ENCODE data around the gene GPR158.

DNA sequence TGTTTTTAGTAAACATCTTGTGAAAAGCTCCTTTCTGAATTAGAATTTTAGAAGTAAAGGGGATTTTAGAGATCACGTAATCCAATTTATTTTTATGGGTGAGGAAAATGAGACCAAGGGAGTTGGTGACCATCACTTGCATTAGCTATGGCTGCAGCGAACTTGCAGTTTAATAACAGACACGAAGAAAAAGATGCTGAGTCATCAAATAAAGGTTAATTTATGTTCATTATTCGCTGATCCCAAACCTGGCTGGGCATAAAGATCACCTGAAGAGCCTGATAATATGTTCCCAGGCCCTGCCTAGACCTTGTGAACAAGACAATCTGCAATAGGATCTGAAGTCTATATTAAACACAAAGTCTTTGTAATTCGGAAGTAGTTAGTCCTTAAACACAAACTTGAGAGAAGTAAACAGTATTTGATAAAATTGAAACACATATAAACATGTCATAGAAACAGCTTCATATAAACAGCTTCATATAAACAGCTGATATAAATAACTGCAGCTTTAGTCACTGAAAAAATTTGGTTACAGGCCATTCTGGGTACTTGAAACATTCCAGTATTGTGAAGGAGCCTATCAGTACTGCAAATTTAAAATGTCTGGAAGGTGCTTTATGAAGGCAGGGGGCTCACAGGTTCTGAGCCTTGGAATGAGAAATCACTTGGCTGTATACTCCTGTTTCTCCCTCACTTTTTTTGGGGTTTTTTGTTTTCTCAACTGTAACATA lies 16.5 kb downstream of the GPR158 start:
- TF ChIP-seq, protein P1, sequence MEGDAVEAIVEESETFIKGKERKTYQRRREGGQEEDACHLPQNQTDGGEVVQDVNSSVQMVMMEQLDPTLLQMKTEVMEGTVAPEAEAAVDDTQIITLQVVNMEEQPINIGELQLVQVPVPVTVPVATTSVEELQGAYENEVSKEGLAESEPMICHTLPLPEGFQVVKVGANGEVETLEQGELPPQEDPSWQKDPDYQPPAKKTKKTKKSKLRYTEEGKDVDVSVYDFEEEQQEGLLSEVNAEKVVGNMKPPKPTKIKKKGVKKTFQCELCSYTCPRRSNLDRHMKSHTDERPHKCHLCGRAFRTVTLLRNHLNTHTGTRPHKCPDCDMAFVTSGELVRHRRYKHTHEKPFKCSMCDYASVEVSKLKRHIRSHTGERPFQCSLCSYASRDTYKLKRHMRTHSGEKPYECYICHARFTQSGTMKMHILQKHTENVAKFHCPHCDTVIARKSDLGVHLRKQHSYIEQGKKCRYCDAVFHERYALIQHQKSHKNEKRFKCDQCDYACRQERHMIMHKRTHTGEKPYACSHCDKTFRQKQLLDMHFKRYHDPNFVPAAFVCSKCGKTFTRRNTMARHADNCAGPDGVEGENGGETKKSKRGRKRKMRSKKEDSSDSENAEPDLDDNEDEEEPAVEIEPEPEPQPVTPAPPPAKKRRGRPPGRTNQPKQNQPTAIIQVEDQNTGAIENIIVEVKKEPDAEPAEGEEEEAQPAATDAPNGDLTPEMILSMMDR (IDR thresholded peaks at IDR 0.05 in 2 of 3, conservative IDR thresholded peaks at IDR 0.05 in 1 of 3; ENCODE audit: borderline replicate concordance in 1 of 3, insufficient read depth in 1 of 3, low read depth in 2 of 3, low read length in 2 of 3), result no peak
- TF ChIP-seq, protein P2, sequence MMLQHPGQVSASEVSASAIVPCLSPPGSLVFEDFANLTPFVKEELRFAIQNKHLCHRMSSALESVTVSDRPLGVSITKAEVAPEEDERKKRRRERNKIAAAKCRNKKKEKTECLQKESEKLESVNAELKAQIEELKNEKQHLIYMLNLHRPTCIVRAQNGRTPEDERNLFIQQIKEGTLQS (IDR thresholded peaks at IDR 0.05), result no peak
